ENCODE results near the gene CHRNA4.

Gene CHRNA4

DNA sequence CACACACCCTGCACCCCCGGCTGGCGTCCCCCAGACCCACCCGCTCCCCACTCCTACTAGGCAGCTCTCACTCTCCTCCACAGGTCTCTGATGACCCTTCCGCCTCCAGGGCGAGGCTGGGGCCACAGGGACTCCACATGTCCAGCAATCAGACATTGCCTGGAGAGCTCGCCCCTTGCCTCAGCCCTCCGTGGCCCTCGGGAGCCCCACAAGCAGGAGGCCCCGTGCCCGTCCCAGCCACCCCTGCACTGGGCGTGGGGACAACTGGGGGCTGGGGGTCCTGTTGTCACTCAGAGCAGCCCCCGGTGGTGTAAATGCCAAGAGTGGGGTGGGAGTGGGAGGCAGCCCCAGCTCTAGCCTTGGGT lies 66.6 kb downstream of the CHRNA4 start:
- no peak for DNase-seq (ENCODE audit: low read depth in 1 of 2, low spot score in 1 of 2)

DNA sequence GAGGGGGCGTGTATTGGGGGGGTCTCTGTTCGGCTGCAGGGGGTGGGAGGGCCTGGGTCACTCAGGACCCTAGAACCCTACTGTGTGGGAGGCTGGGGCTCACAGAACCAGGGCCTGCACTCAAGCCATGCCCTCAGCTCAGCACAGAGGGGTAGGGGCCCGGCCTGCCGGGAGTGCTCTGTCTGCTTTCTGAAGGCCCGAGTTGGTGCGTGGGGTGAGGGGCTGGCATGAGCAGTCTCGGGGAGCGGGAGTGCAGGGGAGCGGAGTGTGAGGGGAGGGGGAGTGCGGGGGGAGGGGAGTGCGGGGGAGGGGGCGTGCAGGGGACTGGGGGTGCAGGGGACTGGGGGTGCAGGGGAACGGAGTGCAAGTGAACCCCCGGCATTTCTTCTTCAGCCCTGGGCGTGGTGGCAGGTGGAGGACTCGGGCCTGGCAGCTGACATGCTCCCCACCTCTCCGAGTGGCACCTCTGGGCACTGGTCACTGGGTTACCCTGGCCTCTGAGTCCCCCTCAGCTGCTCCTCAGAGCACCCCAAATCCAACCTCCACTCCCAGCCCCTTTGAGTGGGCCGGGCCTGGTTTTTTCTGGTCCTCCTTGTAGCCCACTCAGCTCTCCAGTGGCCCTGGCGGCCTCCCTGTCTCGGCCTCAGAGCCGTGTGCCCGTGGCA lies 67.1 kb downstream of the CHRNA4 start:
- DNase-seq (ENCODE audit: low read depth in 1 of 2, low spot score in 1 of 2) = no peak

DNA sequence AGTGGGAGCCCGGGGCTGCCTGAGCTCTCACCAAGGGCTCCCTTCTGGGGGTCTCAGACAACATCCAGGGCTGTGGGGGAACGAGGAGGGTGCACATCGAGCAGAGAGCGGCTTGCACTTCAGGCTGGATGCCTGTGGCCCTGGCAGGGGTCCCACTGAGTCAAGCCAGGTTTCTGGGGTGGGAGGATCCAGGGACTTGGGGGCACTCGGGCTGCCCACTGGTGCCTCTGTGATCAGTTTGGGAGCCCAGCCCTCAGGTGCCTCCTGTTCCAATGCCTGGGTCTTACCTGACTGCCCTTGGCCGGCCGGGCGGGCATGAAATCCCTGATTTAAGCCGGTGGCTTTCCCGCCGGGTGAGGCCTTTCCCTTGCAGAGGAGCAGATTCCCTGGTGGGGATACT lies 67.7 kb downstream of the CHRNA4 start:
- DNase-seq (ENCODE audit: low read depth in 1 of 2, low spot score in 1 of 2) = no peak
